AG04449 (cell line): ENCODE measurements around the gene TFDP2.

ENCODE experiments used
- CTCF ChIA-PET: fragments of 350-600 bp; formaldehyde crosslinking; extraction: SDS; loops from one replicate; lab custom pipeline; 2021; ENCODE audit warnings: antibody characterized with exemption; lab: Yijun Ruan, JAX
- POLR2A ChIA-PET: fragments of 400-600, 350-600 bp; formaldehyde crosslinking; extraction: SDS; loops from one replicate; lab custom pipeline; 2020; ENCODE audit warnings: antibody characterized with exemption, inconsistent platforms; lab: Yijun Ruan, JAX
- DNase-seq: peaks from one replicate; pipeline ENCODE4 v3.0.0-alpha.2; 2010; ENCODE audit warnings: low read depth, low spot score
- H3K4me3 ChIP-seq: 2 replicates; pipeline ENCODE4 v1.5.1; 2011; ENCODE audit warnings: low read depth, mild to moderate bottlenecking, control low read depth, low read length
- CTCF ChIP-seq: IDR thresholded peaks from one replicate; pipeline ENCODE4 v1.5.1; 2011; ENCODE audit warnings: mild to moderate bottlenecking, moderate library complexity, low read length, control low read depth, inconsistent platforms; ENCODE audit not compliant: insufficient read depth; ENCODE audit errors: missing control alignments

TFDP2 gene

DNA sequence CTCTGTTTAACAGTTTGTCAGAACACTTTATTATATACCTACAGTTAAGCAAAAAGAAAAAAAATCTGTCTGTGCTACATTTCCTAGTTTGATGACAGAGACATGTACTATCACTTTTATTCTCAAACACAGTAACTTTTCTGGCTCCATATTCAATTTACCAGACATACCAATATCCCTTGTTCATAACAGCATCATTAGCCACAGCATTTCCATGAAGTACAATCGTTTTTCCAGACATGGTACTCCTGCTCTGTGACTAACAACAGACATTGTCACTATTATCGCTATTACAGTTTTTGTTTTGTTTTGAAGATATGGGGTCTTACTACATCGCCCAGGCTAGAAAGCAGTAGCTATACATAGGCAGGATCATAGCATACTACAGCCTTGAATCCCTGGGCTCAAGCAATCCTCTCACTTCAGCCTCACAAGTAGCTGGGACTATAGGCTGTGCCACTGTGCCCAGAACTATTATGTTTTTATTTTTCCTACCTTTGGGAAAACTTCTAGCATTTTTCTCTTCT is 14.5 kb downstream of the TFDP2 start:
- no peak overlapping the region for H3K4me3 ChIP-seq
- DNase-seq: no peak
- ChIA-PET POLR2A (no interaction called here), CTCF (interaction anchor here (1.4 kb wide), 1 partner anchor 10 kb away, joined by 8 read pairs; no protein-coding TSS in a partner anchor)
- no peak for TF ChIP-seq CTCF

DNA sequence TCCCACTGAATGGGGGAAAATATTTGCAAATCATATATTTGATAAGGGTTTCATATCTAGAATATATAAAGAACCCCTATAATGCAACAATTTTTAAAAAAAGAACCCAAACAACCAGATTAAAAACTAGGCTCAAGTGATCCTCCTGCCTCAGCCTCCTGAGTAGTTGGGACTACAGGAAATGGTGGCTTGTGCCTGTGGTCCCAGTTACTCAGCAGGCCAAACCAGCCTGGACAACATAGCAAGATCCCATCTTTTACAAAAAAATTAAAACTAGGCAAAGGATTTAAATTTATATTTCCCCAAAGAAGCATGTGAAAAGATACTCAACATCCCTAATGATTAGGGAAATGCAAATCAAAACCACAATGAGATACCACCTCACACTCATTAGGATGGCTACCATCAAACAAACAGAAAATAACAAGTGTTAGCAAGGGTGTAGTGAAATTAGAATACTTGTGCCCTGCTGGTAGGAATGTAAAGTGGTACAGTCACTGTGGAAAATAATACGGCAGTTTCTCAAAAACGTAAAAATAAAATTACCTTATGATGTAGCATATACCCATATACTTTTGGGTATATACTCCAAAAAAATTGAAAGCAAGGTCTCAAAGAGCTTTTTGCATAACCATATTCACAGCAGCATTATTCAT is 19.7 kb downstream of the TFDP2 start:
- no peak overlapping the region for H3K4me3 ChIP-seq
- TF ChIP-seq CTCF: no peak
- POLR2A ChIA-PET: no interaction called here
- CTCF ChIA-PET: interaction anchor here (0.7 to 3.3 kb wide), 2 partner anchors 131 to 151 kb away, joined by 3 to 52 read pairs; no protein-coding TSS in a partner anchor
- DNase-seq: no peak

GRCh38 chr3:142127941-142128658 is 21.2 kb downstream of the TFDP2 start:
- H3K4me3 ChIP-seq: no peak overlapping the region
- CTCF ChIA-PET: interaction anchor here (0.6 to 3.3 kb wide), 6 partner anchors 53 to 895 kb away, joined by 3 to 52 read pairs (median 4); no protein-coding TSS in a partner anchor
- no peak for TF ChIP-seq CTCF
- DNase-seq: no peak
- POLR2A ChIA-PET: no interaction called here

- H3K4me3 ChIP-seq: no peak overlapping the region
- TF ChIP-seq CTCF: no peak
- DNase-seq: no peak
- CTCF ChIA-PET: interaction anchor here (1.5 to 5.0 kb wide), 5 partner anchors 10 to 161 kb away, joined by 3 to 110 read pairs (median 8); no protein-coding TSS in a partner anchor
- POLR2A ChIA-PET: no interaction called here
Observed at GRCh38 chr3:142124243-142124642, 25.1 kb downstream of the TFDP2 start.

GRCh38 chr3:142120707-142121106 is 28.6 kb downstream of the TFDP2 start:
- POLR2A ChIA-PET: no interaction called here
- no peak for TF ChIP-seq CTCF
- CTCF ChIA-PET: interaction anchor here (0.5 to 1.7 kb wide), 5 partner anchors 9 to 162 kb away, joined by 3 to 11 read pairs (median 3); no protein-coding TSS in a partner anchor
- DNase-seq: no peak
- H3K4me3 ChIP-seq: no peak overlapping the region

DNA sequence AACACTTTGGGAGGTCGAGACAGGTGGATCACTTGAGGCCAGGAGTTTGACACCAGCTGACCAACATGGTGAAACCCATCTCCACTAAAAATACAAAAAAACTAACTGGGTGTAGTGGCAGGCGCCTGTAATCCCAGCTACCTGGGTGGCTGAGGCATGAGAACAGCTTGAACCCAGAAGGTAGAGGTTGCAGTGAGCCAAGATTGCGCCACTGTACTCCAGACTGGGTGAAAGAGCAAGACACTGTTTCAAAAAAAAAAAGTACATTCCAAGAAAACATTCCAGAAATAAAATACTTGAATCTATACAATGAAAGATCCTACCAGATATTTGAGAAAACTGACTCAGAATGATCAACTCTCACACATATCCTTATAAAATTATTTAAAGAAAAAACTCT is 30.4 kb downstream of the TFDP2 start:
- no peak for TF ChIP-seq CTCF
- no peak for DNase-seq
- no peak overlapping the region for H3K4me3 ChIP-seq
- CTCF ChIA-PET: interaction anchor here (1.4 kb wide), 1 partner anchor 161 kb away, joined by 3 read pairs; no protein-coding TSS in a partner anchor
- POLR2A ChIA-PET: no interaction called here
